ENCODE data around the gene MKLN1. TPM values are rescaled to one million over a fixed set of nuclear protein-coding genes. Genes with fewer than 3 reads are reported as not detected.

Gene MKLN1
- total and polyA plus RNA-seq, 2 of the 4 experiments (the other 2 are of a cell fraction): 17.5 to 52.0 TPM

GRCh38 chr7:131355917-131356777 lies 28.5 kb downstream of the MKLN1 start:
- Histone ChIP-seq H3K56ac (ENCODE audit: extremely low read depth, insufficient read depth, low read length) (no peak overlapping the region), H3K4me1 (ENCODE audit: control insufficient read depth, insufficient read depth, low read length) (no peaks in the 10 kb centered on the region; the same call in none of the 2 replicates), H3K4me2 (ENCODE audit: low read depth, low read length) (no peak overlapping the region), H3K9me3 (ENCODE audit: control insufficient read depth, insufficient read depth, low read length) (no peaks in the 10 kb centered on the region), H2BK20ac (ENCODE audit: low read depth, low read length) (no peak overlapping the region), H3K36me3 (ENCODE audit: control insufficient read depth, insufficient read depth, low read length) (no peaks in the 10 kb centered on the region), H3K4me3 (ENCODE audit: insufficient read depth, low read depth, low read length) (no peak overlapping the region), H2BK15ac (ENCODE audit: low read depth, low read length) (no peak overlapping the region), H3K27me3 (ENCODE audit: control insufficient read depth, insufficient read depth, low read length) (no peaks in the 10 kb centered on the region), H2AK9ac (replicated peaks; ENCODE audit: low read depth, low read length, poor library complexity) (no peak overlapping the region), H2AFZ (replicated peaks; ENCODE audit: low read length, poor library complexity) (no peak overlapping the region), H2BK5ac (ENCODE audit: low read depth, low read length, poor library complexity, severe bottlenecking) (no peak overlapping the region), H3K4ac (ENCODE audit: low read depth, low read length) (no peak overlapping the region), H4K5ac (ENCODE audit: low read depth, low read length) (no peak overlapping the region), H4K8ac (ENCODE audit: low read depth in 2 of 2, low read length in 2 of 2) (no peak overlapping the region), H2AK5ac (ENCODE audit: low read depth, low read length) (no peak overlapping the region), H3K14ac (replicated peaks; ENCODE audit: low read depth, low read length) (no peak overlapping the region), H3K23ac (ENCODE audit: low read depth, low read length) (no peak overlapping the region), H3K9me1 (ENCODE audit: insufficient read depth, low read length) (peaks cover 7% of the 10 kb centered on the region; the same call in 1 of the 2 replicates), H3K9ac (ENCODE audit: low read depth, low read length) (no peak overlapping the region), H3K27ac (ENCODE audit: insufficient read depth, low read length) (no peak overlapping the region), H4K20me1 (ENCODE audit: insufficient read depth, low read length) (peaks cover 74% of the 10 kb centered on the region), H4K91ac (ENCODE audit: insufficient read depth, low read depth, low read length) (no peak overlapping the region), H2BK120ac (ENCODE audit: low read depth, low read length) (no peak overlapping the region), H3K18ac (ENCODE audit: low read depth, low read length) (no peak overlapping the region), H3K79me1 (ENCODE audit: low read depth in 1 of 2, low read length in 2 of 2) (peaks cover 13 to 50% of the 10 kb centered on the region in 2 experiments)
- TF ChIP-seq SMC3 (IDR thresholded peaks at IDR 0.05; ENCODE audit: low read depth, low read length): no peak
- no peak for TF ChIP-seq FOS (IDR thresholded peaks at IDR 0.05; ENCODE audit: low read depth, low read length)
- no peak for TF ChIP-seq BHLHE40 (IDR thresholded peaks at IDR 0.05; ENCODE audit: low read depth, low read length)
- no peak for TF ChIP-seq RFX5 (IDR thresholded peaks at IDR 0.05; ENCODE audit: low read depth, low read length)
- TF ChIP-seq RAD21 (IDR thresholded peaks at IDR 0.05; ENCODE audit: low read length): no peak
- TF ChIP-seq RCOR1 (IDR thresholded peaks at IDR 0.05; ENCODE audit: insufficient replicate concordance, low read length): no peak
- no peak for TF ChIP-seq CHD1 (IDR thresholded peaks at IDR 0.05; ENCODE audit: low read depth, low read length)
- no peak for TF ChIP-seq POLR2A (IDR thresholded peaks at IDR 0.05; ENCODE audit: low read depth, low read length)
- TF ChIP-seq, protein P1, sequence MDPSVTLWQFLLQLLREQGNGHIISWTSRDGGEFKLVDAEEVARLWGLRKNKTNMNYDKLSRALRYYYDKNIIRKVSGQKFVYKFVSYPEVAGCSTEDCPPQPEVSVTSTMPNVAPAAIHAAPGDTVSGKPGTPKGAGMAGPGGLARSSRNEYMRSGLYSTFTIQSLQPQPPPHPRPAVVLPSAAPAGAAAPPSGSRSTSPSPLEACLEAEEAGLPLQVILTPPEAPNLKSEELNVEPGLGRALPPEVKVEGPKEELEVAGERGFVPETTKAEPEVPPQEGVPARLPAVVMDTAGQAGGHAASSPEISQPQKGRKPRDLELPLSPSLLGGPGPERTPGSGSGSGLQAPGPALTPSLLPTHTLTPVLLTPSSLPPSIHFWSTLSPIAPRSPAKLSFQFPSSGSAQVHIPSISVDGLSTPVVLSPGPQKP (IDR thresholded peaks at IDR 0.05; ENCODE audit: borderline replicate concordance, low read depth, low read length): no peak
- no peak for TF ChIP-seq CEBPB (IDR thresholded peaks at IDR 0.05; ENCODE audit: low read depth, low read length)
- TF ChIP-seq MAFK (IDR thresholded peaks at IDR 0.05; ENCODE audit: low read depth, low read length): no peak
- TF ChIP-seq, protein P2, sequence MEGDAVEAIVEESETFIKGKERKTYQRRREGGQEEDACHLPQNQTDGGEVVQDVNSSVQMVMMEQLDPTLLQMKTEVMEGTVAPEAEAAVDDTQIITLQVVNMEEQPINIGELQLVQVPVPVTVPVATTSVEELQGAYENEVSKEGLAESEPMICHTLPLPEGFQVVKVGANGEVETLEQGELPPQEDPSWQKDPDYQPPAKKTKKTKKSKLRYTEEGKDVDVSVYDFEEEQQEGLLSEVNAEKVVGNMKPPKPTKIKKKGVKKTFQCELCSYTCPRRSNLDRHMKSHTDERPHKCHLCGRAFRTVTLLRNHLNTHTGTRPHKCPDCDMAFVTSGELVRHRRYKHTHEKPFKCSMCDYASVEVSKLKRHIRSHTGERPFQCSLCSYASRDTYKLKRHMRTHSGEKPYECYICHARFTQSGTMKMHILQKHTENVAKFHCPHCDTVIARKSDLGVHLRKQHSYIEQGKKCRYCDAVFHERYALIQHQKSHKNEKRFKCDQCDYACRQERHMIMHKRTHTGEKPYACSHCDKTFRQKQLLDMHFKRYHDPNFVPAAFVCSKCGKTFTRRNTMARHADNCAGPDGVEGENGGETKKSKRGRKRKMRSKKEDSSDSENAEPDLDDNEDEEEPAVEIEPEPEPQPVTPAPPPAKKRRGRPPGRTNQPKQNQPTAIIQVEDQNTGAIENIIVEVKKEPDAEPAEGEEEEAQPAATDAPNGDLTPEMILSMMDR (conservative IDR thresholded peaks at IDR 0.05; ENCODE audit: low read depth, low read length): no peak
- no peak for ATAC-seq (ENCODE audit: low read depth)
- ChIA-PET CTCF (no interaction called here), POLR2A (ENCODE audit: unreplicated experiment) (no interaction called here)
- dilution Hi-C loops (cut with HindIII; ENCODE audit: low sequenced_read_pairs, unreplicated experiment) (no loop called here), intact Hi-C loops (cut with micrococcal nuclease) (no loop called here), in situ Hi-C loops (cut with MboI; ENCODE audit: low sequenced_read_pairs) (no loop called here)
- 100% methylated on average over 4 of the region's 13 CpGs; no CpG with 5 or more reads in 1 of the 2 experiments for WGBS, 2 experiments (ENCODE audit: extremely low coverage in 2 of 2, insufficient read length in 1 of 2)
- DNase-seq: no peak
- no TSS peak for BruUV-seq (replicated peaks)
